Tibial artery (tissue), 4 donors: ENCODE data around the gene PSD4.

Experiments used
- DNase-seq, 2 donors: peaks; one replicate each; pipeline ENCODE4 v3.0.0-alpha.2; 2019
- H3K27ac ChIP-seq, 2 donors: fragments of 200-600 bp; sonication (generic) in 1 of 2; 1 replicate in 1 of 2; 2 replicates in 1 of 2; pipeline ENCODE4 v1.5.1; 2018 to 2019; ENCODE audit warnings: mild to moderate bottlenecking in 1 of 2
- H3K27me3 ChIP-seq, 2 donors: fragments of 200-600 bp; sonication (generic) in 1 of 2; one replicate each; pipeline versions ENCODE4 v1.5.1 to v1.6.0; 2016 to 2019
- H3K36me3 ChIP-seq, 3 donors: fragments of 200-600 bp; sonication (generic) in 2 of 3; one replicate each; pipeline ENCODE4 v1.5.1; 2016 to 2019; ENCODE audit warnings: mild to moderate bottlenecking in 2 of 3
- H3K4me1 ChIP-seq, 4 donors: fragments of 200-600 bp; sonication (generic) in 2 of 4; 1 replicate in 3 of 4; 2 replicates in 1 of 4; pipeline ENCODE4 v1.5.1; 2016 to 2019
- H3K4me3 ChIP-seq, 2 donors: fragments of 200-600 bp; sonication (generic) in 1 of 2; 1 replicate in 1 of 2; 2 replicates in 1 of 2; pipeline ENCODE4 v1.5.1; 2018 to 2019; ENCODE audit warnings: mild to moderate bottlenecking in 2 of 2
- H3K9me3 ChIP-seq, 3 donors: fragments of 200-600 bp; sonication (generic) in 1 of 3; one replicate each; pipeline ENCODE4 v1.5.1; 2016 to 2019
- CTCF ChIP-seq, 2 experiments: fragments of 200-600 bp in 1 of 2; fragments of 450-650 bp in 1 of 2; IDR thresholded peaks; one replicate each; pipeline ENCODE4 v1.5.1; 2017 to 2019; ENCODE audit warnings: antibody characterized with exemption in 2 of 2, mild to moderate bottlenecking in 1 of 2, moderate library complexity in 1 of 2
- intact Hi-C: fragments of 100-400 bp; cut with DNase I; formaldehyde crosslinking; loops from one replicate; pipeline ENCODE4 v1.15.0; 2023; ENCODE audit warnings: low total_unique reads

PSD4 gene

GRCh38 chr2:113157897-113158753, 15.6 kb upstream of the PSD4 start:
- intact Hi-C loops: no loop called here
- Histone ChIP-seq H3K27ac (no peak overlapping the region), H3K9me3 (no peaks in the 10 kb centered on the region), H3K36me3 (no peaks in the 10 kb centered on the region), H3K4me3 (peak overlapping the region; percentile 21 to 30), H3K27me3 (peaks cover 0 to 39% of the 10 kb centered on the region in 2 donors), H3K4me1 (no peaks in the 10 kb centered on the region)
- DNase-seq: peak in 1 of 2 donors; percentile 39
- TF ChIP-seq CTCF (IDR thresholded peaks at IDR 0.05): no peak

GRCh38 chr2:113158884-113159553, 14.8 kb upstream of the PSD4 start:
- H3K4me1 ChIP-seq: no peaks in the 10 kb centered on the region
- no peak overlapping the region for H3K27ac ChIP-seq
- H3K27me3 ChIP-seq: peaks cover 0 to 39% of the 10 kb centered on the region in 2 donors
- H3K4me3 ChIP-seq: no peak overlapping the region
- intact Hi-C loops: no loop called here
- peak in 1 of 2 donors; percentile 27 for DNase-seq
- no peaks in the 10 kb centered on the region for H3K9me3 ChIP-seq
- no peaks in the 10 kb centered on the region for H3K36me3 ChIP-seq
- TF ChIP-seq CTCF (IDR thresholded peaks at IDR 0.05): no peak

GRCh38 chr2:113160248-113160647, 13.5 kb upstream of the PSD4 start:
- no peak for TF ChIP-seq CTCF (IDR thresholded peaks at IDR 0.05)
- H3K27ac ChIP-seq: no peak overlapping the region
- intact Hi-C loops: no loop called here
- no peaks in the 10 kb centered on the region for H3K36me3 ChIP-seq
- peaks cover 0 to 38% of the 10 kb centered on the region in 2 donors for H3K27me3 ChIP-seq
- no peak overlapping the region for H3K4me3 ChIP-seq
- no peaks in the 10 kb centered on the region for H3K9me3 ChIP-seq
- no peaks in the 10 kb centered on the region for H3K4me1 ChIP-seq
- no peak for DNase-seq

GRCh38 chr2:113160962-113161361, 12.8 kb upstream of the PSD4 start:
- Histone ChIP-seq H3K27ac (no peak overlapping the region), H3K27me3 (peaks cover 0 to 31% of the 10 kb centered on the region in 2 donors), H3K4me1 (no peaks in the 10 kb centered on the region), H3K4me3 (no peak overlapping the region), H3K9me3 (no peaks in the 10 kb centered on the region), H3K36me3 (no peaks in the 10 kb centered on the region)
- peak in 1 of 2 donors; percentile 38 for DNase-seq
- intact Hi-C loops: no loop called here
- no peak for TF ChIP-seq CTCF (IDR thresholded peaks at IDR 0.05)

GRCh38 chr2:113162173-113162572, 11.6 kb upstream of the PSD4 start:
- DNase-seq: peak in 1 of 2 donors; percentile 24
- TF ChIP-seq CTCF (IDR thresholded peaks at IDR 0.05): no peak
- Histone ChIP-seq H3K4me3 (no peak overlapping the region), H3K9me3 (no peaks in the 10 kb centered on the region), H3K27me3 (peaks cover 0 to 19% of the 10 kb centered on the region in 2 donors), H3K36me3 (no peaks in the 10 kb centered on the region), H3K4me1 (no peaks in the 10 kb centered on the region), H3K27ac (no peak overlapping the region)
- intact Hi-C loops: no loop called here
